ENCODE measurements around the gene SOWAHA. TPM values are rescaled to one million over a fixed set of nuclear protein-coding genes. Genes with fewer than 3 reads are reported as not detected.

SOWAHA gene
- polyA plus RNA-seq, 3 donors: not detected

DNA sequence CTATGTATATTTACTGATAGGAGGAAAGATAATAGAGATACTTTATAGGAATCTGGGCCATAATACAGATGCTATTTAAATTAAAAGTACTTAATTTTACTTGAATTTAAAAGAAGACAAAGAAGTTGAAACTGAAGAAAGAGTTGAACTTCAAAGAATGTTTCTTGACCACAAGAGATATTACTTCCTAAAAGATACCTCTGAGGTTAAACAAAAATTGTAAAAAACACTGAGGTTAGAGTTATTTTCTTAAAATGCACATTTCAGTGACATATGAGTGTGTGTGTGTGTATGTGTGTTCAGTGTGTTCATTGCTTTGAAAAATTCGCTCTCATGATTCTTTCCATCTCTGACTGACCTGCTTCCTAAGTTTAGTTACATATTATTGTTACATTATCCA, 32.5 kb upstream of the SOWAHA start:
- Histone ChIP-seq H3K9me3 (replicated peaks in 1 of 2; ENCODE audit: control insufficient read depth in 1 of 2, insufficient read depth in 1 of 2, low read length in 2 of 2) (peaks cover 3 to 9% of the 10 kb centered on the region in 2 donors), H4K20me1 (ENCODE audit: insufficient read depth, low read length) (no peaks in the 10 kb centered on the region), H3K27me3 (ENCODE audit: control insufficient read depth in 2 of 2, insufficient read depth in 2 of 2, low read length in 2 of 2) (peaks cover 42 to 59% of the 10 kb centered on the region in 2 donors), H3K27ac (ENCODE audit: low read depth in 1 of 2, low read length in 2 of 2) (no peak overlapping the region), H3K79me2 (ENCODE audit: insufficient read depth, low read length) (no peaks in the 10 kb centered on the region), H3K4me3 (replicated peaks in 1 of 3; ENCODE audit: low read depth in 2 of 3, low read length in 3 of 3) (no peak overlapping the region), H3K4me2 (replicated peaks; ENCODE audit: extremely low read depth, low read length, poor library complexity, severe bottlenecking) (no peak overlapping the region), H3K4me1 (ENCODE audit: control insufficient read depth in 1 of 2, insufficient read depth in 2 of 2, low read length in 2 of 2) (peaks cover 24 to 30% of the 10 kb centered on the region in 2 donors), H2AFZ (ENCODE audit: insufficient read depth, low read depth, low read length, poor library complexity, severe bottlenecking) (no peak overlapping the region), H3K9ac (ENCODE audit: insufficient read depth, low read length, poor library complexity, severe bottlenecking) (no peak overlapping the region), H3K36me3 (replicated peaks in 1 of 2; ENCODE audit: control insufficient read depth in 1 of 2, insufficient read depth in 2 of 2, low read length in 2 of 2) (no peaks in the 10 kb centered on the region)
- intact Hi-C loops (cut with micrococcal nuclease): no loop called here
- Mint-ChIP-seq H3K4me3 (peak overlapping the region in 1 of 2 donors; percentile 46), H3K36me3 (peaks cover 3 to 4% of the 10 kb centered on the region in 2 donors), H3K9me3 (peaks cover 0 to 11% (median 3%) of the 10 kb centered on the region in 7 donors), H3K4me1 (peaks cover 24% of the 10 kb centered on the region), H3K27me3 (ENCODE audit: low read depth in 3 of 3) (peaks cover 46 to 64% (median 58%) of the 10 kb centered on the region in 3 donors), H3K27ac (no peak overlapping the region)
- WGBS (ENCODE audit: insufficient coverage): no CpG with 5 or more reads among the region's 1 CpG
- TF ChIP-seq, protein P1, sequence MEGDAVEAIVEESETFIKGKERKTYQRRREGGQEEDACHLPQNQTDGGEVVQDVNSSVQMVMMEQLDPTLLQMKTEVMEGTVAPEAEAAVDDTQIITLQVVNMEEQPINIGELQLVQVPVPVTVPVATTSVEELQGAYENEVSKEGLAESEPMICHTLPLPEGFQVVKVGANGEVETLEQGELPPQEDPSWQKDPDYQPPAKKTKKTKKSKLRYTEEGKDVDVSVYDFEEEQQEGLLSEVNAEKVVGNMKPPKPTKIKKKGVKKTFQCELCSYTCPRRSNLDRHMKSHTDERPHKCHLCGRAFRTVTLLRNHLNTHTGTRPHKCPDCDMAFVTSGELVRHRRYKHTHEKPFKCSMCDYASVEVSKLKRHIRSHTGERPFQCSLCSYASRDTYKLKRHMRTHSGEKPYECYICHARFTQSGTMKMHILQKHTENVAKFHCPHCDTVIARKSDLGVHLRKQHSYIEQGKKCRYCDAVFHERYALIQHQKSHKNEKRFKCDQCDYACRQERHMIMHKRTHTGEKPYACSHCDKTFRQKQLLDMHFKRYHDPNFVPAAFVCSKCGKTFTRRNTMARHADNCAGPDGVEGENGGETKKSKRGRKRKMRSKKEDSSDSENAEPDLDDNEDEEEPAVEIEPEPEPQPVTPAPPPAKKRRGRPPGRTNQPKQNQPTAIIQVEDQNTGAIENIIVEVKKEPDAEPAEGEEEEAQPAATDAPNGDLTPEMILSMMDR (IDR thresholded peaks at IDR 0.05): no peak
- DNase-seq: no peak

DNA sequence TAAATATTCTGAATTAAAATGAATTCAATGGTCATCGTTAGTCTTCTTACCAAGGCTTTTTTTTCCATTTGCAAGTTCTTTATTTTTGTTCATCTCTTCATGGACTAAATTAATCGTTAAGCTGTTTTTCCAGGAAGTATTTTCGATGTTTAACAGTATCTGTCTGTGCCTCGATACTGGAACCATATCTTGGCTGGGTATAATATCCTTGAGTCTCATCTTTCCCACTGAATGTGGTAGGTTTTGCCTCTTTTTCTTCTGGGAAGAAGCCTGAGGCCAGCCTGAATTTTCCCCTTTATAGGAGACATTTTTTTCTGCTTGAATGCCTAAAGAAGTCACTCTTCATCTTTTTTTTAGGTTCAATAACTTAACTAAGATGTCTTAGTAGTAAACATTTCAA, 32.1 kb upstream of the SOWAHA start:
- Histone ChIP-seq H3K36me3 (replicated peaks in 1 of 2; ENCODE audit: control insufficient read depth in 1 of 2, insufficient read depth in 2 of 2, low read length in 2 of 2) (no peaks in the 10 kb centered on the region), H3K79me2 (ENCODE audit: insufficient read depth, low read length) (no peaks in the 10 kb centered on the region), H2AFZ (ENCODE audit: insufficient read depth, low read depth, low read length, poor library complexity, severe bottlenecking) (no peak overlapping the region), H3K27me3 (ENCODE audit: control insufficient read depth in 2 of 2, insufficient read depth in 2 of 2, low read length in 2 of 2) (peaks cover 39 to 54% of the 10 kb centered on the region in 2 donors), H3K4me2 (replicated peaks; ENCODE audit: extremely low read depth, low read length, poor library complexity, severe bottlenecking) (no peak overlapping the region), H3K4me1 (ENCODE audit: control insufficient read depth in 1 of 2, insufficient read depth in 2 of 2, low read length in 2 of 2) (peaks cover 23 to 29% of the 10 kb centered on the region in 2 donors), H4K20me1 (ENCODE audit: insufficient read depth, low read length) (no peaks in the 10 kb centered on the region), H3K4me3 (replicated peaks in 1 of 3; ENCODE audit: low read depth in 2 of 3, low read length in 3 of 3) (no peak overlapping the region), H3K9ac (ENCODE audit: insufficient read depth, low read length, poor library complexity, severe bottlenecking) (no peak overlapping the region), H3K27ac (ENCODE audit: low read depth in 1 of 2, low read length in 2 of 2) (no peak overlapping the region), H3K9me3 (replicated peaks in 1 of 2; ENCODE audit: control insufficient read depth in 1 of 2, insufficient read depth in 1 of 2, low read length in 2 of 2) (peaks cover 3 to 9% of the 10 kb centered on the region in 2 donors)
- H3K4me1 Mint-ChIP-seq: peaks cover 23% of the 10 kb centered on the region
- H3K27ac Mint-ChIP-seq: no peak overlapping the region
- no peak for DNase-seq
- TF ChIP-seq, protein P1 (IDR thresholded peaks at IDR 0.05): no peak
- H3K27me3 Mint-ChIP-seq (ENCODE audit: low read depth in 3 of 3): peaks cover 42 to 61% (median 53%) of the 10 kb centered on the region in 3 donors
- peaks cover 3 to 4% of the 10 kb centered on the region in 2 donors for H3K36me3 Mint-ChIP-seq
- intact Hi-C loops (cut with micrococcal nuclease): no loop called here
- 83% methylated on average over 2 of the region's 4 CpGs for WGBS (ENCODE audit: insufficient coverage)
- H3K4me3 Mint-ChIP-seq: peak overlapping the region in 1 of 2 donors; percentile 46
- peaks cover 0 to 9% (median 3%) of the 10 kb centered on the region in 7 donors for H3K9me3 Mint-ChIP-seq

All from CD14-positive monocyte (primary cell).